Subcutaneous adipose tissue (tissue), 4 donors: ENCODE measurements around the gene CAB39. TPM values are rescaled to one million over a fixed set of nuclear protein-coding genes. Genes with fewer than 3 reads are reported as not detected.

Experiments
- total RNA-seq, 4 donors: library from RNA; depleted of rRNA; stranded (reverse); fragments of >200 nt; gene quantifications; one replicate each; pipeline ENCODE4 v1.1.0, GENCODE V29; 2016
- TF ChIP-seq, protein P1 (sequence below): fragments of 450-650 bp; IDR thresholded peaks from one replicate; pipeline ENCODE4 v1.5.1; 2016; ENCODE audit warnings: low read depth, mild to moderate bottlenecking, control low read depth, antibody characterized with exemption, moderate library complexity

Gene CAB39
- total RNA-seq, 4 donors from 2014 or later, result 93.8 to 142 (median 107) TPM

GRCh38 chr2:230668184-230668938 lies 44.3 kb upstream of the CAB39 start:
- TF ChIP-seq, protein P1, sequence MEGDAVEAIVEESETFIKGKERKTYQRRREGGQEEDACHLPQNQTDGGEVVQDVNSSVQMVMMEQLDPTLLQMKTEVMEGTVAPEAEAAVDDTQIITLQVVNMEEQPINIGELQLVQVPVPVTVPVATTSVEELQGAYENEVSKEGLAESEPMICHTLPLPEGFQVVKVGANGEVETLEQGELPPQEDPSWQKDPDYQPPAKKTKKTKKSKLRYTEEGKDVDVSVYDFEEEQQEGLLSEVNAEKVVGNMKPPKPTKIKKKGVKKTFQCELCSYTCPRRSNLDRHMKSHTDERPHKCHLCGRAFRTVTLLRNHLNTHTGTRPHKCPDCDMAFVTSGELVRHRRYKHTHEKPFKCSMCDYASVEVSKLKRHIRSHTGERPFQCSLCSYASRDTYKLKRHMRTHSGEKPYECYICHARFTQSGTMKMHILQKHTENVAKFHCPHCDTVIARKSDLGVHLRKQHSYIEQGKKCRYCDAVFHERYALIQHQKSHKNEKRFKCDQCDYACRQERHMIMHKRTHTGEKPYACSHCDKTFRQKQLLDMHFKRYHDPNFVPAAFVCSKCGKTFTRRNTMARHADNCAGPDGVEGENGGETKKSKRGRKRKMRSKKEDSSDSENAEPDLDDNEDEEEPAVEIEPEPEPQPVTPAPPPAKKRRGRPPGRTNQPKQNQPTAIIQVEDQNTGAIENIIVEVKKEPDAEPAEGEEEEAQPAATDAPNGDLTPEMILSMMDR, result no peak

DNA sequence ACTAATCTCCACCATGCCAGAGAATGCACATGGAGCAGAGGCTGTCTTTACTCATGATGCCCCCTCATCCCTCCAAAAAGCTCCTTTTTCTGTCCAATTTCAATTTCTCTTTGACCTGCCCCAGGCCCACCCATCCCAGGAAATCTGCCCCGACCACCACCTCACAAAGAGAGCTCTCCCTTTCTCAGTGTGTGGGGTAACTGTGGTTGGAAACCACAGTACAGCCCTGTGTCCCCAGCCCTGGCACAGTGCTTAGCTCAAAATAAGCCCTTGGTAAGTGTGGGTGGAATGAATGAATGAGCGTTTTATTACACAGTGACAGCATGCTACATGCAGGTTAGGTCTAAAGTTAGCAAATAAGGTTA lies 43.7 kb upstream of the CAB39 start:
- TF ChIP-seq, protein P1, result no peak

GRCh38 chr2:230669386-230669950 lies 43.2 kb upstream of the CAB39 start:
- TF ChIP-seq, protein P1, result no peak

GRCh38 chr2:230671117-230671516 lies 41.5 kb upstream of the CAB39 start:
- TF ChIP-seq, protein P1, result no peak

- TF ChIP-seq, protein P1, result no peak
These were observed 39.8 kb upstream of the CAB39 start for GRCh38 chr2:230672836-230673235.

DNA sequence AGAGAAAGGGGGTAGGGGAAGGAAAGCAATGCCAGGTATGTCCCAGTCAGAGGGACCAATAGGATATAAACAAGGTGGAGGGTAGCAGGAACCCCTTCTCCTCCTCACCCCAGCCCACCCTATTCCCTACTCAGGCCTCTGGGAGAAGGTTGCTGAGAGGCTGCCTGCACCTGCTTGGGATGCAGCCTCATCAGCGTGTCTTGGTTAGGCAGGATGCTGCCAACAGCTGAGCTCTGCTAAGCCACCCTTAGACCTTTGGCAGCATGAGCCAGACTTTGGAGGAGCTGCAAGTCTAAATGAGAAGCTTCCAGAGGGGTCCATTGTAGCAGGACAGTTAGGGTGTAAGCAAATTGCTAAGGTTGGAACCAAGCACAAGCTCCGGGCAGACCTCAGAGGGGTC lies 38.2 kb upstream of the CAB39 start:
- TF ChIP-seq, protein P1, result no peak

- TF ChIP-seq, protein P1, result no peak
These were observed 37.5 kb upstream of the CAB39 start for GRCh38 chr2:230674966-230675672.
